Tongue (tissue), 2 donors: ENCODE results near the gene CELSR1. TPM values are rescaled to one million over a fixed set of nuclear protein-coding genes. Genes with fewer than 3 reads are reported as not detected.
"Not testable (repeated sequence)": the region's sequence is repeated elsewhere in the genome, so short reads cannot be mapped to it uniquely, and the experiment has no call there.

Experiments
- DNase-seq: peaks from one replicate; pipeline ENCODE4 v3.0.0-alpha.2; 2015
- total RNA-seq: library from RNA; depleted of rRNA; stranded (reverse); fragments of >200 nt; gene quantifications from one replicate; pipeline ENCODE4 v1.2.3, GENCODE V29; 2014

Gene CELSR1
- total RNA-seq, 1 donor from 2014 or later = 18.1 TPM

GRCh38 chr22:46417769-46418168, 119.7 kb downstream of the CELSR1 start:
- peak; percentile 73 for DNase-seq

- no peak for DNase-seq
Measured at GRCh38 chr22:46416891-46417580, 120.4 kb downstream of the CELSR1 start.

GRCh38 chr22:46416520-46416871, 120.9 kb downstream of the CELSR1 start:
- peak; percentile 65 for DNase-seq

GRCh38 chr22:46415776-46416519, 121.5 kb downstream of the CELSR1 start:
- DNase-seq = peak; percentile 44

GRCh38 chr22:46414704-46415103, 122.7 kb downstream of the CELSR1 start:
- no peak for DNase-seq

GRCh38 chr22:46413725-46414379, 123.6 kb downstream of the CELSR1 start:
- DNase-seq = no peak

GRCh38 chr22:46411347-46411746, 126.1 kb downstream of the CELSR1 start:
- DNase-seq = no peak

- no peak for DNase-seq
Measured at GRCh38 chr22:46410291-46410808, 127.1 kb downstream of the CELSR1 start.

GRCh38 chr22:46409631-46410210, 127.7 kb downstream of the CELSR1 start:
- DNase-seq = no peak

GRCh38 chr22:46408568-46409506, 128.6 kb downstream of the CELSR1 start:
- no peak for DNase-seq

GRCh38 chr22:46407748-46408147, 129.7 kb downstream of the CELSR1 start:
- DNase-seq = no peak

- no peak for DNase-seq
Measured at GRCh38 chr22:46406791-46407190, 130.6 kb downstream of the CELSR1 start.

GRCh38 chr22:46406349-46406748, 131.1 kb downstream of the CELSR1 start:
- no peak for DNase-seq

- DNase-seq = no peak
Measured at GRCh38 chr22:46405901-46406300, 131.5 kb downstream of the CELSR1 start.

GRCh38 chr22:46403880-46404279, 133.5 kb downstream of the CELSR1 start:
- not testable (repeated sequence) for DNase-seq

- DNase-seq = no peak
Measured at GRCh38 chr22:46402505-46402904, 134.9 kb downstream of the CELSR1 start.

GRCh38 chr22:46401370-46401769, 136.1 kb downstream of the CELSR1 start:
- no peak for DNase-seq

- DNase-seq = no peak
Measured at GRCh38 chr22:46399251-46400024, 138.0 kb downstream of the CELSR1 start.

GRCh38 chr22:46397951-46398350, 139.5 kb downstream of the CELSR1 start:
- DNase-seq = no peak

- no peak for DNase-seq
Measured at GRCh38 chr22:46397514-46397913, 139.9 kb downstream of the CELSR1 start.

GRCh38 chr22:46397049-46397448, 140.4 kb downstream of the CELSR1 start:
- not testable (repeated sequence) for DNase-seq
